Stomach smooth muscle (tissue), 2 donors: ENCODE results near the gene MED12L.

Experiments
- H3K27ac ChIP-seq: one replicate; pipeline ENCODE4 v1.7.0; 2013; ENCODE audit warnings: mild to moderate bottlenecking, low read length, inconsistent platforms
- H3K27me3 ChIP-seq, 2 donors: one replicate each; pipeline ENCODE4 v1.7.0; 2013; ENCODE audit warnings: low read length in 2 of 2; ENCODE audit not compliant: insufficient read depth in 2 of 2, control insufficient read depth in 1 of 2
- H3K36me3 ChIP-seq, 2 donors: one replicate each; pipeline ENCODE4 v1.7.0; 2013; ENCODE audit warnings: low read length in 2 of 2; ENCODE audit not compliant: control insufficient read depth in 2 of 2, insufficient read depth in 2 of 2
- H3K4me1 ChIP-seq: one replicate; pipeline ENCODE4 v1.7.0; 2013; ENCODE audit warnings: low read length; ENCODE audit not compliant: control insufficient read depth, insufficient read depth
- H3K4me3 ChIP-seq, 2 donors: one replicate each; pipeline ENCODE4 v1.7.0; 2013; ENCODE audit warnings: low read length in 2 of 2
- H3K9ac ChIP-seq, 2 donors: one replicate each; pipeline ENCODE4 v1.7.0; 2013; ENCODE audit warnings: low read length in 2 of 2, mild to moderate bottlenecking in 1 of 2
- H3K9me3 ChIP-seq, 2 donors: one replicate each; pipeline ENCODE4 v1.7.0; 2013; ENCODE audit warnings: low read length in 2 of 2; ENCODE audit not compliant: control insufficient read depth in 2 of 2
- donor health status: healthy.
- donor health status: Pancreatic carcinoma.

MED12L gene

GRCh38 chr3:151091685-151092345, 6.4 kb downstream of the MED12L start:
- no peaks in the 10 kb centered on the region for H3K27me3 ChIP-seq
- H3K27ac ChIP-seq, result no peak overlapping the region
- H3K9me3 ChIP-seq, result no peaks in the 10 kb centered on the region
- H3K9ac ChIP-seq, result no peak overlapping the region
- no peaks in the 10 kb centered on the region for H3K4me1 ChIP-seq
- no peak overlapping the region for H3K4me3 ChIP-seq
- no peaks in the 10 kb centered on the region for H3K36me3 ChIP-seq

GRCh38 chr3:151093148-151093547, 7.7 kb downstream of the MED12L start:
- Histone ChIP-seq H3K4me3 (no peak overlapping the region), H3K27me3 (peaks cover 0 to 2% of the 10 kb centered on the region in 2 donors), H3K4me1 (no peaks in the 10 kb centered on the region), H3K9ac (no peak overlapping the region), H3K9me3 (no peaks in the 10 kb centered on the region), H3K27ac (no peak overlapping the region), H3K36me3 (no peaks in the 10 kb centered on the region)

GRCh38 chr3:151093905-151094304, 8.4 kb downstream of the MED12L start:
- H3K27me3 ChIP-seq, result peaks cover 0 to 2% of the 10 kb centered on the region in 2 donors
- H3K27ac ChIP-seq, result no peak overlapping the region
- H3K9me3 ChIP-seq, result no peaks in the 10 kb centered on the region
- no peaks in the 10 kb centered on the region for H3K36me3 ChIP-seq
- H3K9ac ChIP-seq, result no peak overlapping the region
- no peak overlapping the region for H3K4me3 ChIP-seq
- no peaks in the 10 kb centered on the region for H3K4me1 ChIP-seq

GRCh38 chr3:151096716-151097115, 11.3 kb downstream of the MED12L start:
- Histone ChIP-seq H3K4me1 (no peaks in the 10 kb centered on the region), H3K36me3 (no peaks in the 10 kb centered on the region), H3K4me3 (no peak overlapping the region), H3K9me3 (no peaks in the 10 kb centered on the region), H3K27ac (no peak overlapping the region), H3K9ac (no peak overlapping the region), H3K27me3 (peaks cover 0 to 2% of the 10 kb centered on the region in 2 donors)

GRCh38 chr3:151100076-151100475, 14.6 kb downstream of the MED12L start:
- no peaks in the 10 kb centered on the region for H3K4me1 ChIP-seq
- H3K9ac ChIP-seq, result no peak overlapping the region
- H3K9me3 ChIP-seq, result no peaks in the 10 kb centered on the region
- no peaks in the 10 kb centered on the region for H3K36me3 ChIP-seq
- peaks cover 0 to 2% of the 10 kb centered on the region in 2 donors for H3K27me3 ChIP-seq
- H3K27ac ChIP-seq, result no peak overlapping the region
- H3K4me3 ChIP-seq, result no peak overlapping the region

GRCh38 chr3:151101270-151101969, 16.0 kb downstream of the MED12L start:
- H3K36me3 ChIP-seq, result no peaks in the 10 kb centered on the region

GRCh38 chr3:151106311-151106710, 20.8 kb downstream of the MED12L start:
- no peaks in the 10 kb centered on the region for H3K9me3 ChIP-seq
- H3K4me1 ChIP-seq, result no peaks in the 10 kb centered on the region

More at GRCh38 chr3:151101270-151101969, 16.0 kb downstream of the MED12L start:
- no peak overlapping the region for H3K4me3 ChIP-seq
- H3K9me3 ChIP-seq, result no peaks in the 10 kb centered on the region
- H3K9ac ChIP-seq, result no peak overlapping the region
- H3K27me3 ChIP-seq, result peaks cover 0 to 2% of the 10 kb centered on the region in 2 donors
- H3K27ac ChIP-seq, result no peak overlapping the region
- no peaks in the 10 kb centered on the region for H3K4me1 ChIP-seq

GRCh38 chr3:151107177-151107576, 21.7 kb downstream of the MED12L start:
- H3K4me1 ChIP-seq, result no peaks in the 10 kb centered on the region
- no peaks in the 10 kb centered on the region for H3K36me3 ChIP-seq
- no peak overlapping the region for H3K4me3 ChIP-seq
- no peaks in the 10 kb centered on the region for H3K9me3 ChIP-seq
- H3K27me3 ChIP-seq, result no peaks in the 10 kb centered on the region
- no peak overlapping the region for H3K9ac ChIP-seq
- H3K27ac ChIP-seq, result no peak overlapping the region

More at GRCh38 chr3:151106311-151106710, 20.8 kb downstream of the MED12L start:
- Histone ChIP-seq H3K4me3 (no peak overlapping the region), H3K36me3 (no peaks in the 10 kb centered on the region), H3K27ac (no peak overlapping the region), H3K27me3 (no peaks in the 10 kb centered on the region), H3K9ac (no peak overlapping the region)

GRCh38 chr3:151107701-151108100, 22.2 kb downstream of the MED12L start:
- no peaks in the 10 kb centered on the region for H3K36me3 ChIP-seq
- H3K4me1 ChIP-seq, result no peaks in the 10 kb centered on the region
- H3K4me3 ChIP-seq, result no peak overlapping the region
- H3K27ac ChIP-seq, result no peak overlapping the region
- no peaks in the 10 kb centered on the region for H3K9me3 ChIP-seq
- no peak overlapping the region for H3K9ac ChIP-seq
- H3K27me3 ChIP-seq, result no peaks in the 10 kb centered on the region

GRCh38 chr3:151109286-151109800, 23.9 kb downstream of the MED12L start:
- Histone ChIP-seq H3K27me3 (no peaks in the 10 kb centered on the region), H3K36me3 (no peaks in the 10 kb centered on the region), H3K9me3 (no peaks in the 10 kb centered on the region), H3K27ac (no peak overlapping the region), H3K4me1 (no peaks in the 10 kb centered on the region), H3K4me3 (no peak overlapping the region), H3K9ac (no peak overlapping the region)

- no peaks in the 10 kb centered on the region for H3K9me3 ChIP-seq
- no peak overlapping the region for H3K9ac ChIP-seq
- no peaks in the 10 kb centered on the region for H3K4me1 ChIP-seq
- no peaks in the 10 kb centered on the region for H3K36me3 ChIP-seq
- H3K4me3 ChIP-seq, result no peak overlapping the region
- H3K27me3 ChIP-seq, result no peaks in the 10 kb centered on the region
- no peak overlapping the region for H3K27ac ChIP-seq
Observed at GRCh38 chr3:151112731-151113130, 27.3 kb downstream of the MED12L start.
